GM21529 (cell line): ENCODE data around the gene SPRED3.
"Not testable (repeated sequence)": the region's sequence is repeated elsewhere in the genome, so short reads cannot be mapped to it uniquely, and the experiment has no call there.

Source experiments
- ATAC-seq: cut with Tn5 transposase; IDR thresholded peaks from one replicate; pipeline ENCODE4 v1.9.1; 2021; ENCODE audit not compliant: unreplicated experiment

Gene SPRED3

DNA sequence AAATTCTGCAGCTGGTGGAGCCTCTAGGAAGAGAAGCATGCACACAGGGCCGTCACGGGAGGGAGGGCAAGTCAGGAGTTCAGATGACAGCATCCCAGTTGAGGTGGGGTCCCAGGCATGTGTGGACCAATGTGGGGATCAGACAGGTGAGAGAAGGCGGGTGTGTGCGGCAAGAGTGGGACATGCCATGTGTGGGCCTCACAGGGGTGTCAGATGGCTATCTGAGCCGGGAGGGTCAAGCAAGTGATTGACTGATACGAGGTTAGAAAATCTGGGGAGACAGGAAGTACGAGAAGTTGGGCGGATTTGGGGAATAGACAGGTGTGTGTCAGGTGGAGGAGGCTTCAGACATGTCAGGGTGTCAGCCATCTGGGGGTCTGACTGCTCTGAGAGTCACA, 28.6 kb downstream of the SPRED3 start:
- no peak for ATAC-seq

DNA sequence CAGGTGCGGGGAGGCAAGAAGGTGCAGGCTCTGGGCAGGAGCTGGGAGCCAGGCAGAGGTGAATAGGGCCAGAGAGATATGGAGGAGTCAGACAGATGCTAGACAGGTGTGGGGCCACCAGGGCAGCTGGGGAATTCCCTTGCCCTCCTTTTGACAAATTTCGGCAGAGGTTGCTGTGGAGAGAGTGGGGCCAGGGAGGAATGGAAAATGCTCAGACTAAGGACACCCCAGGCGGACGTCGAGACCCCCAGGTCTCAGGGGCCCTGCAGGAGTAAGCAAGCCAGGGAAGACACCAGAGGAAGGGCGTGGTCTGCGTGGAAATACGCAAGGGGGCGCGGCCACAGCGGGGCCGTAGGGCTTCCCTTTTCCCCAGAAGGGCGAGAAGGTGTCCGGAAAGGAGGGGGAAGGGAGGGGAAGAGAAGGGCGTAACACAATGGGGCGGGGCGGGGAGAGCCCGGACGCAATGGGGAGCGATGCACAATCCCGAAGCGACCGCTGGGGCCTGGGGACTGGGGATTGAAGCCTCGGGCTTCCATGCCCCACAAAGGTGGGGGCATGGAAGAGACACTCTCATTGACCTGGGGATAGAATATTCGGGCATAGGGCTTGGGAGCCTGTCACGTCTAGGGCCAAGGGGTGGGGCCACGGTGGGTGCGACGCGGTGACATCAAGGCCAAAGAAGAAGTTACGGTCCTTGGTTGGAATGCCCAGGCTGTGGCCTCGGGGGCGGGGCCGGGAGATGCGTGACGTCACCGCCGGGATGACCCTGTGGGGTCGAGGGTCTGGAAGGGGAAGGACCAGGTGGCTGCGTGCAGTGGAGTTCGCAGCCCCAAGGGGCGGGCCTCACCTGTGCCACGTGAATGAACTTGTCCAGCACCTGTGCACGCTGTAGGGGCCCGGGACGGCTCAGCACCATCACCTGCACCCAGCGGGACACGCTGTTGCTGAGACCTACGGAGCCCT, 29.3 kb downstream of the SPRED3 start:
- ATAC-seq, result peak; percentile 57

DNA sequence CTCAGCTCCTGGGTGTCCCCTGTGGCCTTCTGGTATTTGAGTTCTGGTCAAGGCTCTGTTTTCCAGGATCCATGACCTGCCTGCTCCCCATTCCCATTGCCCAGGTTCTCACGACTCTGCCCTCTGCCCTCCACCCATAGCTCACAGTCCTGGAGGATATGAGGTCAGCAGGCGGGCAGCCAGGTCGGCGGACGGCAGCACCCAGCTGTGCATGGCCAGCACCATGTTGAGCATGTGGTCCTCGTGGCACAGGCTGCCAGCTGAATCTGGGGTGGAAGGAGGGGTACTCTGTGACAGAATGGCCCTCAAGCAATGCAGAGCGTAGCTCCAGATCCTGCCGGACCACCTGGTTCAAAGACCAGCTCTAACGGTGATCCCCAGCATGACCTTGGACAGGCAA, 32.4 kb downstream of the SPRED3 start:
- ATAC-seq, result no peak

DNA sequence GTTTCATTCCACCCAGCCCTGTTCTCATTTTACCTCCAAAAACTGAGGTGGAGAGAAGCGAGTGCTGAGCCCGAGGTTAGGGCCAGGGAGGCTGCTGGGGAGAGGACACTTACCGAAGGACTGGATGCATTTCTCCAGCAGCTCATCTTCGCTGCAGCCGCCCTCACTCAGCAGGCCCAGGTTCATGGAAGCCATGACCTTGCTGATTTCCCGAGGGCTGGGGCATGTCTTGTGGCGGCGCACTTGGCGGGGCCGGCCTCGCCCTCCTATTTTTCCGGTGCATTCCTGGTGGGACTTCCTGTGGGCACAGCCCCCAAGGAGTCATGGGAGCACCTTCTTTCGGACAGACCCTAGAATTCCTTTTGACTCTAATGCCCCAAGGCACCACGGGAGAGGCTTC, 33.4 kb downstream of the SPRED3 start:
- ATAC-seq, result no peak

DNA sequence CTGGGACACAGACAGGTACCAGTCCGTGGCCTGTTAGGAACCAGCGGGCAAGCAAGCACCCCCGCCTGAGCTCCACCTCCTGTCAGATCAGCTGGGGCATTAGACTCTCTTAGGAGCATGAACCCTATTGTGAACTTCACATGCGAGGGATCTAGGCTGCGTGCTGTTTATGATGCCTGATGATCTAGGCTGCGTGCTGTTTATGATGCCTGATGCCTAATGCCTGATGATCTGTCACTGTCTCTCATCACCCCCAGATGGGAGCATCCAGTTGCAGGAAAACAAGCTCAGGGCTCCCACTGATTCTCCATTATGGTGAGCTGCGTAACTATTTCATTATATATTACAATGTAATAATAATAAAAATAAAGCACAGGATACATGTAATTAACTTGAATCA, 33.9 kb downstream of the SPRED3 start:
- ATAC-seq, result no peak

DNA sequence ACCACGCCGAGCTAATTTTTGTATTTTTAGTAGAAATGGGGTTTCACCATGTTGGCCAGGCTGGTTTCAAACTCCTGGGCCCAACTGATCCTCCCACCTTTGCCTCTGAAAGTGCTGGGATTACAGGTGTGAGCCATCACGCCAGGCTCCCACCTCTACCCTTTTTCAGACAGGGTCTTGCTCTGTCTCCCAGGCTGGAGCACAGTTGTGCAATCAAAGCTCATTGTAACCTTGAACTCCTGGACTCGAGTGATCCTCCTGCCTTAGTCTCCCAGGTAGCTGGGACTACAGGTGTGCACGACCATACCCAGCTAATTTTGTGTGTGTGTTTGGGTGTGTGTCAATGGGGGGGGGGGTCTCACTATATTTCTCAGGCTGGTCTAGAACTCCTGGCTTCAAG, 35.8 kb downstream of the SPRED3 start:
- ATAC-seq, result no peak

DNA sequence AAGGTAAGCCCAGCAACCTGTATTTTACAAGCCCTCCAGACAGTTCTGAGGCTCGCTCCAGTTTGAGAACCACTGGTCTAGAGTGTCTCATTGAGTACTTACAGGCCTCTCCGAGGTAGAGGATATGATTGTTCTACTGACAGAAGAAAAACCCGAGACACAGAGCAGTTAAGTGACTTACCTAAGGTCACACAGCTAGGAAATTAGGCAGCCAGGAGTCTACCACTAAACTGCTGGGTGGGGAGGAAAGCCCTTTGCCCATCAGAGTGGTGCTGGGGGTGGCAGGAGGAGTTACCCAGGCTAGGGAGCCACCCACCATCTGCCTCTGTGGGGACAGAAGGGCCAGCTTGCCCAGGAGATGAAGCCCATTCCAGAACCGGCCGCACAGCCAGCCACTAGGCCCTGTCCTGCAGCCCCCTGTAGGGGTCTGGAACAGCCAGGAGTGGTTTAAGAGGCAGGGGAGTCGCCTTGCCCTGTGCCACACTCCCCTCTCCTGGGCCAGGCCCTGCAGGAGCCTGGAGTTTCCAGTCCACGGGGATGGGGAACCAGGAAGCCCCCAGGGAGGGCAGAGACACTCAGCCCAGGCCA, 36.8 kb downstream of the SPRED3 start:
- no peak for ATAC-seq

DNA sequence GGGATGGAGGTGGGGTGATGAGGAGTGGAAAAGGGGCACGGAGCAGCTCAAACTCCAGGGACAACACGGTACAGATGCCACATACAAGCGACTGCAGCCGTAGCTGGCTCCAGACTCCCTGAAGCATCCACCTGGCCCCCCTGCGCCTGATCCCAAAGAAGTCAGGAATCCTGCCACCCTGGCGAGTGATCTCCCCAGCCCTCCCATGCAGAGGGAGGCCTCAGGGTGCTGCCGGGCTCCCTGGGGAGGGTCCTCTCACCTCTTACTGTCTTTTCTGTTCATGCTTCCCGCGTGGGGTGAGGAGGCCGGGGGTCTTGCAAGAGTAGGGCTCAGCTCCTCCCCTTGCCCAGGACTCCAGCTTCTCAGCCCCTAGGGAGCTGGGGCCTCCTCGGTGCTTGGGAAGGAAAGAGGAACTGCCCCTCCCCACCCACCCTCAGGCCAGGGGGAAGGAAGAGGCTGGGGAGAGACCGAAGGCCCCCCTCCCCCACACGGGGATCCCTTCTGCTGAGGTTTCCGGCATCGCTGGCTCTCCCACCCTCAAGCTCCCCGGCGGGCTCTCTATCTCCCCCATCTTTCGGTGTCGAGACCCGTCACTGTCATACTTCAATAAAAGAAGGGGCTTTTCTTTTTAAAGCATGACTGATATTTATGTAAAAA, 37.4 kb downstream of the SPRED3 start, which contains the start of gene RASGRP4:
RASGRP4 (minus strand) TSS at position 410 of the 657 bp plus-strand sequence; CDS start at position 282, 128 bp downstream.
- no peak for ATAC-seq

DNA sequence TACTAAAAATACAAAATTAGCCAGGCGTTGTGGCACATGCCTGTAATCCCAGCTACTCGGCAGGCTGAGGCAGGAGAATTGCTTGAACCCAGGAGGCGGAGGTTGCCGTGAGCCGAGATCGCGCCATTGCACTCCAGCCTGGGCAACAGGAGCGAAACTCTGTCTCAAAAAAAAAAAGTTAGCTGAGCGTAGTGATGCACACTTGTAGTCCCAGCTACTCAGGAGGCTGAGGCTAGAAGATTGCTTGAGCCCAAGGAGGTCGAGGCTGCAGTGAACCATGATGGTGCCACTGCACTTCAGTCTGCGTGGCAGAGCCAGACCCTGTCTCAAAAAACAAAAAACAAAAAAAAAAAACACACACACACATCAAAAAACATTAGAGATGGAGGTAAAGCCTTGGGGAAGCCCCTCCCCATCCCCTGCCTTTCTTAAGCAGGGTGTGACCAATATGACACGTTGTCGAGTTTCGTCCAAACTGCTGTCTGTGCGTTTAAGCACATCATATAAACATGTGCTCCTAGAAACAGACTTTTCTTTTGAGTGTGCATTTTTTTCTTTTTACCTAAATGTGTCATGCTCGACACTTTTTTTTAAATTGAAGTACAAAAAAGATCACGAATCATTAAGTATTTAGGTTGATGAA, 38.7 kb downstream of the SPRED3 start:
- not testable (repeated sequence) for ATAC-seq

DNA sequence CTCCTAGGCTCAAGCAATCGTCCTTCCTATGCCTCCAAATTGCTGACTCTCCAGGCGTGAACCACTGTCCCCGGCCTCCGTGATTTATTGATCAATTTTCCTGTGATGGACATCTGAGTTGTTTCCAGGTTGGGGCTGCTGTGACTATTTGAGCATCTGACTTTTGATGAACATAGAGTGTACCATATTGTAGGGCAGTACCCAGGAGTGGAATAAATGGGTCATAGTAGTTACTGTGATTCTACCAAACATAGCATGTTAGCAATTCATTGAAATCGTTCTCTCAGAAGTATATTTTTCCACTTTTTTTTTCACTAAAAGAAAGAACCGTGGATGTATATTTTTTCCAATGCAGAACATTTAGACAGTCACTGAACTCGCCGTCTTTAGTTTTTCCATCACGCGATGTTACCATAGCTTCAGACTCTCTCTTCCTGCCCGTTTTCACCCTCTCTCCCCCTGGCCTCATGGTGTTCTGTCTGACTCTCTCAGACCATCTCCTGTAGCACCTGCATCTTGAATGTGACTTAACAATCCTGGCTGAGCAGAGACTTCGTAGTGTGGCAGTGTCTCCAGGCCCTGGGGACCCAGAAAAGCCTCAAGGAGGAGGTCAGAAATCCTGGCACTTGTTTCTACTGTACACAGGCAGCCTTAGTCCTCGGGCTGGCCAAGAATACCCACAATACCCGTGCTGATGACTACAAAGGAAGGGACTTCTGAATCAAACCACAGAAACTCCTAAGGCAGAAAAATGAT, 40.7 kb downstream of the SPRED3 start:
- no peak for ATAC-seq

DNA sequence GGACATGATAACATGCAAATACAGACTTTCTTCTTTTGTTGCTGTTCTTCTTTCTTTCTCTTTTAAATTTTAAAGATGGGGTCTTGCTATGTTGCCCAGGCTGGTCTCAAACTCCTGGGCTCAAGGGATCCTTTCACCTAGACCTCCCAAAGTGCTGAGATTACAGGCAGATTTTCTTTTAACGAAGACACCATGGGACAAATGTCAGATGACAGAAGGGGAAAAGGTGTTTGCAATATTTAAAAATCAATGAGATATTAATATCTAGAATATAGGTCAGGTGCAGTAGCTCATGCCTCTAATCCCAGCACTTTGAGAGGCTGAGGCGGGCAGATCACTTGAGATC, 41.3 kb downstream of the SPRED3 start:
- ATAC-seq, result no peak

DNA sequence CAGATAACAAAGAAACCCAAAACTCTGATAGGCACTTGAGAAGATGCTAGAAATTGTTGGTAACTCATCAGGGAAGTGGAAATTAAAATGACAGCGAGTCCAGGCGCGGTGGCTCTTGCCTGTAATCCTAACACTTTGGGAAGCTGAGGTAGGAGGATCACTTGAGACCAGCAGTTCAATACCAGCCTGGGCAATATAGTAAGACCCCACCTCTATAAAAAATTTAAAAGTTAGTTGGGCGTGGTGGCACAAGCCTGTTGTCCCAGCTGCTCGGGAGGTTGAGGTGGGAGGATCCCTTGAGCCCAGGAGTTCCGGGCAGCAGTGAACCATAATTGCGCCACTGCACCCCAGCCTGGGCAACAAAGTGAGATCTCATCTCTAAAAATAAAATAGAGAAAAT, 42.4 kb downstream of the SPRED3 start:
- ATAC-seq, result no peak

DNA sequence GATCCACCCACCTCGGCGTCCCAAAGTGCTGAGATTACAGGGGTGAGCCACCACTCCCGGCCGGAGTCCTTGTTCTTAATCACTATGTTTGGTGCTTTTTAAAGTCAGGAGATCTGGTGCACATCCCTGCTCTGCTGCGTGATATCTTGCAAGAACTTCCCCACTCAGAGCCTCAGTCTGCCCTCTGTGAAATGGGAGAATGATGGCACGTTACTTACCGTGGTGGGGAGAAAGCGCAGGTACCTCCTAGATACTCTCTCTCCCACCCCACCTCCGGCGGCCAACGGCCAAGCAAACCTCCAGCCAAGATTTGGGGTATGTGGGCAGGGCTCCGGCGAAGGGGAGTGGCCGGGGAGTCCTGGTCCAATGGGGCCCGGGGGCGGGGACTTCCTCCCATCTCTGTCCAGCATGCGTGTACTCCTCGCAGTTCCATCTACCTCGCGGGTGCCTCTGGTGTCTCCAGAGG, 44.8 kb downstream of the SPRED3 start, which contains the start of gene RYR1:
RYR1 (plus strand) TSS at position 424 of the 466 bp plus-strand sequence. CDS start 139 bp downstream, outside the sequence.
- ATAC-seq, result no peak

DNA sequence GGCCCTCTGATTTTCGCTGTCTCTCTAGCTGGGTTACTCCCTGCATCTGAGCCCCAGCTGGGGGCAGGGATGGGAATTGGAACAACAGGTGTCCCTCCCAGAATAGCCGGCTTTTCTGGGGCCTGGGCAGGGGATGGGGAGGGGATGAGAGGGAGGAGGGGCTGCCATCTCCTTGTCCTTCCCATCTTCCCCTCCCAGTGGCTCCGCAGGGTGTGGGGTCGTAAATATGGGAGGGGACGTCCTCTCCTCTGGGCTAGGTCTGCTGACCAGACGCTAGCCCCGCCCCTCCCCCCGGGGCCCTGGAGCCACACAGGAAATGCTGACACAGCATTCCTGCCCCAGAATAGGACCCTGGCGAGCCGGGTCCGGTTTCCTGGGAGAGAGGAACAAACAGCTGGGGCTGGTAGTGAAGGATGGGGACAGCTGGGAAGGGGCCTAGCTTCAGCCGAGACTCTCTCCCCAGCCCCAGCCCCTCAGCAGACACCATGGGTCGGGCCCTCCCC, 46.1 kb downstream of the SPRED3 start:
- no peak for ATAC-seq

DNA sequence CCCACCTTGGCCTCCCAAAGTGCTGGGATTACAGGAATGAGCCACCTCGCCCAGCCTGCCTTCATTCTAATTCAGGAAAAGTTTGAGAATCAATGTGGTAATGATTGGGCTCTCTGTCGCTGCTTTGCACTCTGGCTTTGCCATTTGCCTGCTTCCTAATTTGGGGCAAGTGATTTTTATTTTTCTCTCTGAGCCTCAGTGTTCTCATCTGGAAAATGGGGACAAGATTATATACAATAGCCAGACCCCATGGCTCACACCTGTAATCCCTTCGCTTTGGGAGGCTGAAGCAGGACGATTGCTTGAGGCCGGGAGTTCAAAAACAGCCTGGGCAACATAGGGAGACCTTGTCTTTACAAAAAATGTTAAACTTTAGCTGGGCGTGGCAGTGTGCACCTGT, 48.8 kb downstream of the SPRED3 start:
- no peak for ATAC-seq

DNA sequence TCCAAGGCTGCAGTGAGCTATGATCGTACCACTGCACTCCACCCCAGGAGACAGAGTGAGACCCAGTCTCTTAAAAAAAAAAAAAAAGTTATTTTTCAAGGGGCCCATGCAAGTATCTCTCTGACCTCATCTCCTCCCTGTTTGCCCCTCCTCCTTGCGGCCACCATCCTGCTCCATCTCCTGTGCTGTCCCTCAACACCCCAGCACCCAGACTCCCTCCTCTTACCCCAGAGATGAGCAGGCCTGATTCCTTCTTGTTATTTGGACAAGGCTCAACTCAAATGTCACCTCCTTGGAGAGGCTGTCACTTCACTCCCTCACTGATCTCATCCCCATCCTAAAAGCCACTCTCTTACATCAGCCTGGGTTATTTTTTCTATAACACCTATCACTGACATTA, 49.4 kb downstream of the SPRED3 start:
- no peak for ATAC-seq

DNA sequence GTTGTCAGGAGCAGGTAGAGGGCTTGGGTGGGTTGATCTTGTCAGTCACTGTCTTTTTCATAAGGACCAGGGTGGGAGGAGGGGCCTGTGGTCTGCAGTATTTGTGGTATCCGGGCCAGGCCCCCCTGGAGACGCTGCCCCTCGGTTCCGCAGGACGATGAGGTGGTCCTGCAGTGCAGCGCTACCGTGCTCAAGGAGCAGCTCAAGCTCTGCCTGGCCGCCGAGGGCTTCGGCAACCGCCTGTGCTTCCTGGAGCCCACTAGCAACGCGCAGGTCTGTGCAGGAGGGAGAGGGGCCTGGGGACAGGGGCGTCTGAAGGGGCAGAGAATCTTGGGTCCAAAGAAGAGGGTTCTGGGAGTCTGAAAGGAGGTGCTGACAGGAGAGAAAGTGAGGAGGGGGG, 52.1 kb downstream of the SPRED3 start:
- no peak for ATAC-seq

DNA sequence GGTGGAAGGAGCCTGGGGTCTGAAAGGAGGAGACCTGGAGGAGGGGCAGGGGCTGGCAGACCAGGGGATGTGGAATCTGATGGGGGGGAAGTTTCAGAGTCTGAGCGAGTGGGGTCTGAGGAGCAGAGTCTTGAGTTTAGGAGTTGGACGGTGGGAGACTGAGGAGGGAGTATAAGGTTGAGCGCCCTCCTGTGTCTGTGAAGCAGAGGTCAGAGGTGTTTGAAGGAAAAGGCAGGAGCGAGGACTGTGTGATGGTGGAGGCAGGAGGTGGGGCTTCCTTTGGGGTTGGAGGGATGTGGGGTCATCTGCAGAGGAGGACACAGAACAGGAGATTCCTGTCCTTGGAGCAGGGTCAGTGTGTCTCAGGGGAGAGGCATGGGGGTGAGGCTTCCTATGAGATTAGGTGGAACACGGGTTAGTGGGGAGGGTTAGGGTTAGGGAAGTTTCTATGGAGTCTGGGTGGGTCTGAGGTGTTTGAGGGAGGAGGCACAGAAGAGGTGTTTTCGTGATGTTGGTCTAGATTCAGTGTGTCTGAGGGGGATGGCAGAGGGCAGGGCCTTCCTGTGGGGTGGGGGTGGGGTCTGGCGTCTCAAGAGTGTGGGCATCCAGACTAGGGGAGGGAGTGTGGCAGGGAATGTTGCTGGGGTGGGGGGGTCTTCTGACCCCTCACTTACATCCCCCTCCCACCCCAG, 53.3 kb downstream of the SPRED3 start:
- no peak for ATAC-seq

DNA sequence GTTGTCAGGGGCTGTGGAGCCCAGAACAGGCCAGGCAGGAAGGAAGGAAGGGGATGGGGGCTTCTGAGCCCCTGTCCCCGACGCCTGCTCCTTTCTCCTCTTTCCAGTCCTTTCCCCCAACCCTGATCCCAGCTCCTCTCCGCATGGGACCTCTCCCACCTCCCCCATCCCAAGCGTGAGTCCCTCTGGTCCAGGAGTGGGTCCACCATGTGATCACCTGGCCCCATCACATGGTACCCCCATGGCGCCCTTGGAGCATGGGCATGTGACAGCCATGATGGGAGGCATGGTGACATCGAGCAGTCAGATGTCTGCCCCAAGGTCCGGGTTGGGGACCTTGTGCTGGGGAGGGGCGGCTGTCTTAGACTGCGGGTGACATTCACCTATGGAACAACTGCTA, 54.2 kb downstream of the SPRED3 start:
- no peak for ATAC-seq
